B cell (primary cell): ENCODE data around the gene RIBC1. TPM values are rescaled to one million over a fixed set of nuclear protein-coding genes. Genes with fewer than 3 reads are reported as not detected.

ENCODE experiments used
- ATAC-seq: fragments of 200-7000 bp; cut with Tn5 transposase; one replicate; pipeline ENCODE4 v1.10.0; 2021; ENCODE audit warnings: low read depth, mild to moderate bottlenecking, moderate number of reproducible peaks, moderate library complexity
- CTCF ChIA-PET: fragments of 350-600 bp; sonication (Branson Sonifier 250); formaldehyde crosslinking; loops from one replicate; lab custom pipeline; 2021; ENCODE audit warnings: antibody characterized with exemption, inconsistent platforms; lab: Charles Lee
- POLR2A ChIA-PET: fragments of 350-600 bp; sonication (Branson Sonifier 250); formaldehyde crosslinking; loops from one replicate; lab custom pipeline; 2021; ENCODE audit warnings: antibody characterized with exemption; lab: Charles Lee
- DNase-seq: peaks from one replicate; pipeline ENCODE4 v3.0.0; 2013
- H2AFZ ChIP-seq: 2 replicates; pipeline ENCODE4 v1.6.1; 2012; ENCODE audit warnings: mild to moderate bottlenecking, low read depth, low read length; ENCODE audit not compliant: insufficient read depth, poor library complexity, severe bottlenecking
- H3K27ac ChIP-seq, 2 donors: 1 replicate in 1 of 2; 2 replicates in 1 of 2; pipeline ENCODE4 v1.5.1; 2012 to 2013; ENCODE audit warnings: low read length in 2 of 2, mild to moderate bottlenecking in 2 of 2, moderate library complexity in 1 of 2
- H3K27me3 ChIP-seq, 4 experiments: fragments of 200-600 bp in 1 of 4; sonication (generic) in 1 of 4; replicated peaks in 1 of 4; 1 replicate in 2 of 4; 2 replicates in 2 of 4; pipeline versions ENCODE4 v1.6.1 to v1.7.0; 2013 to 2016; ENCODE audit warnings: low read length in 3 of 4, mild to moderate bottlenecking in 2 of 4, mixed read lengths in 1 of 4, moderate library complexity in 1 of 4; ENCODE audit not compliant: insufficient read depth in 4 of 4, control insufficient read depth in 3 of 4; ENCODE audit errors: control extremely low read depth in 1 of 4
- H3K36me3 ChIP-seq, 2 experiments: replicated peaks in 1 of 2; 1 replicate in 1 of 2; 2 replicates in 1 of 2; pipeline versions ENCODE4 v1.6.1 to v1.7.1; 2013; ENCODE audit warnings: low read length in 1 of 2; ENCODE audit not compliant: insufficient read depth in 2 of 2, control insufficient read depth in 1 of 2; ENCODE audit errors: control extremely low read depth in 1 of 2, extremely low read depth in 1 of 2
- H3K4me1 ChIP-seq, 2 donors: fragments of 200-600 bp in 1 of 2; sonication (generic) in 1 of 2; 1 replicate in 1 of 2; 2 replicates in 1 of 2; pipeline versions ENCODE4 v1.5.1 to v1.6.1; 2013 to 2017; ENCODE audit warnings: low read length in 2 of 2; ENCODE audit not compliant: control insufficient read depth in 2 of 2, insufficient read depth in 2 of 2
- H3K4me2 ChIP-seq: replicated peaks from 2 replicates; pipeline ENCODE3; 2012; ENCODE audit warnings: mild to moderate bottlenecking, low read depth, low read length; ENCODE audit not compliant: poor library complexity, severe bottlenecking
- H3K4me3 ChIP-seq, 5 experiments: fragments of 200-600 bp in 1 of 5; sonication (generic) in 1 of 5; 1 replicate in 3 of 5; 2 replicates in 2 of 5; pipeline versions ENCODE4 v1.5.1 to v1.7.0; 2011 to 2016; ENCODE audit warnings: low read length in 4 of 5, mild to moderate bottlenecking in 4 of 5, low read depth in 2 of 5, control low read depth in 1 of 5, moderate library complexity in 1 of 5; ENCODE audit not compliant: insufficient read depth in 1 of 5; ENCODE audit errors: control extremely low read depth in 1 of 5, extremely low read depth in 1 of 5
- H3K79me2 ChIP-seq: fragments of 200-600 bp; sonication (generic); one replicate; pipeline ENCODE4 v1.6.0; 2016; ENCODE audit warnings: low read length; ENCODE audit not compliant: control insufficient read depth, insufficient read depth
- H3K9ac ChIP-seq: fragments of 200-600 bp; sonication (generic); 2 replicates; pipeline ENCODE4 v1.6.1; 2017; ENCODE audit warnings: mild to moderate bottlenecking, low read length, moderate library complexity
- H3K9me3 ChIP-seq, 3 donors: one replicate each; pipeline versions ENCODE4 v1.6.1 to v1.7.1; 2013; ENCODE audit warnings: low read length in 2 of 3; ENCODE audit not compliant: control insufficient read depth in 2 of 3, insufficient read depth in 1 of 3; ENCODE audit errors: control extremely low read depth in 1 of 3
- H4K20me1 ChIP-seq: 2 replicates; pipeline ENCODE4 v1.6.0; 2012; ENCODE audit warnings: mild to moderate bottlenecking, low read length; ENCODE audit not compliant: insufficient read depth, control insufficient read depth, poor library complexity, severe bottlenecking
- H3K27ac Mint-ChIP-seq: one replicate; pipeline ENCODE4 v1.8.0; 2021; ENCODE audit warnings: mixed read lengths
- H3K27me3 Mint-ChIP-seq: one replicate; pipeline ENCODE4 v1.8.0; 2021; ENCODE audit warnings: mixed read lengths
- H3K4me1 Mint-ChIP-seq: one replicate; pipeline ENCODE4 v1.8.0; 2021; ENCODE audit warnings: mixed read lengths
- H3K4me3 Mint-ChIP-seq: one replicate; pipeline ENCODE4 v1.8.0; 2021; ENCODE audit warnings: mixed read lengths
- H3K9me3 Mint-ChIP-seq: one replicate; pipeline ENCODE4 v1.8.0; 2022; ENCODE audit warnings: mixed read lengths; ENCODE audit not compliant: insufficient read depth
- EZH2 ChIP-seq: IDR thresholded peaks from 2 replicates; pipeline ENCODE4 v1.6.1; 2012; ENCODE audit warnings: borderline replicate concordance, low read depth, mild to moderate bottlenecking, moderate library complexity, low read length; ENCODE audit not compliant: insufficient read depth, poor library complexity, severe bottlenecking
- WGBS: methylation state at CpG from one replicate; pipeline ENCODE4 v1.1.5; 2013; ENCODE audit warnings: missing lambda C conversion rate; ENCODE audit not compliant: insufficient coverage; 5-methylcytosine and 5-hydroxymethylcytosine counted together
- intact Hi-C: fragments of 100-400 bp; cut with micrococcal nuclease; formaldehyde crosslinking; loops from one replicate; pipeline ENCODE4 v1.10.0; 2022
- polyA plus RNA-seq: library from polyadenylated mRNA; depleted of rRNA; stranded (reverse); fragments of >200 nt; gene quantifications from 2 replicates; pipeline ENCODE4 v1.2.3, GENCODE V29; 2012
- total RNA-seq, 2 donors: library from RNA; stranded (reverse); fragments of 120-200 nt in 1 of 2; gene quantifications; 1 replicate in 1 of 2; 2 replicates in 1 of 2; pipeline versions ENCODE4 v1.2.3 to v1.2.4, GENCODE V29; 2013 to 2022
- TF ChIP-seq, protein P1 (sequence below): fragments of 200-600 bp; IDR thresholded peaks from one replicate; pipeline ENCODE4 v1.8.0; 2022; ENCODE audit warnings: antibody characterized with exemption, mild to moderate bottlenecking

The RIBC1 gene
- total and polyA plus RNA-seq, 2 donors (not counting 1 experiment from before 2014, with no cell fraction given), result 0.95 to 1.0 TPM

- no peaks in the 10 kb centered on the region for H3K4me1 Mint-ChIP-seq
- H3K27ac Mint-ChIP-seq, result no peak overlapping the region
- ChIA-PET POLR2A (no interaction called here), CTCF (no interaction called here)
- Histone ChIP-seq H3K4me1 (no peaks in the 10 kb centered on the region), H3K79me2 (no peaks in the 10 kb centered on the region), H3K27ac (no peak overlapping the region), H3K27me3 (no peaks in the 10 kb centered on the region), H3K4me3 (no peak overlapping the region), H3K36me3 (peaks cover 11 to 31% of the 10 kb centered on the region in 2 experiments), H3K4me2 (no peak overlapping the region), H2AFZ (no peak overlapping the region), H3K9me3 (no peaks in the 10 kb centered on the region), H4K20me1 (no peaks in the 10 kb centered on the region), H3K9ac (no peak overlapping the region)
- no peak overlapping the region for H3K4me3 Mint-ChIP-seq
- intact Hi-C loops, result no loop called here
- no peaks in the 10 kb centered on the region for H3K9me3 Mint-ChIP-seq
- no peak for TF ChIP-seq EZH2
- TF ChIP-seq, protein P1, sequence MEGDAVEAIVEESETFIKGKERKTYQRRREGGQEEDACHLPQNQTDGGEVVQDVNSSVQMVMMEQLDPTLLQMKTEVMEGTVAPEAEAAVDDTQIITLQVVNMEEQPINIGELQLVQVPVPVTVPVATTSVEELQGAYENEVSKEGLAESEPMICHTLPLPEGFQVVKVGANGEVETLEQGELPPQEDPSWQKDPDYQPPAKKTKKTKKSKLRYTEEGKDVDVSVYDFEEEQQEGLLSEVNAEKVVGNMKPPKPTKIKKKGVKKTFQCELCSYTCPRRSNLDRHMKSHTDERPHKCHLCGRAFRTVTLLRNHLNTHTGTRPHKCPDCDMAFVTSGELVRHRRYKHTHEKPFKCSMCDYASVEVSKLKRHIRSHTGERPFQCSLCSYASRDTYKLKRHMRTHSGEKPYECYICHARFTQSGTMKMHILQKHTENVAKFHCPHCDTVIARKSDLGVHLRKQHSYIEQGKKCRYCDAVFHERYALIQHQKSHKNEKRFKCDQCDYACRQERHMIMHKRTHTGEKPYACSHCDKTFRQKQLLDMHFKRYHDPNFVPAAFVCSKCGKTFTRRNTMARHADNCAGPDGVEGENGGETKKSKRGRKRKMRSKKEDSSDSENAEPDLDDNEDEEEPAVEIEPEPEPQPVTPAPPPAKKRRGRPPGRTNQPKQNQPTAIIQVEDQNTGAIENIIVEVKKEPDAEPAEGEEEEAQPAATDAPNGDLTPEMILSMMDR, result no peak
- DNase-seq, result no peak
- H3K27me3 Mint-ChIP-seq, result no peaks in the 10 kb centered on the region
- WGBS, result no CpG with 5 or more reads among the region's 1 CpG
- no peak for ATAC-seq
Measured at GRCh38 chrX:53398216-53398615, 24.5 kb upstream of the RIBC1 start.

DNA sequence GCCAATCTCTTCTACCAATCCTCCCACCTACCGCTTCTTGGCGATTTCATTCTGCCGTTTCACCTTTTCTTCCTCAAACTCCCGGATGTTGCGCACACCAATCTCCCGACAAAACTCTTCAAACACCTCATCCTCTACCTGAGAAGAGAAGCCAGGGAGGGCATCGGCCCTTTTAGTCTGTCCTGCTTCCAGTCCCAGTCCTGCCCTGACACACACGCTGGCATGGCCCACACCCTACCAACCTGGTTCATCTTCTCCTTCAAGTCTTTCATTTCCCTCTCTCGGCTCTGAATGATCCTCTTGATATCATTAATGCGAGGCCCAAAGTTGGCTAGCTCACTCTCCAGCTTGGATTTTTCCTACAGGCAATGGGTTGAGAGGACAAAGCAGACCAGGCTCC, 19.1 kb upstream of the RIBC1 start:
- no peak overlapping the region for H3K27ac Mint-ChIP-seq
- no peaks in the 10 kb centered on the region for H4K20me1 ChIP-seq
- 100% methylated on average over 2 of the region's 10 CpGs for WGBS
- H3K36me3 ChIP-seq, result peaks cover 8 to 59% of the 10 kb centered on the region in 2 experiments
- no peak for ATAC-seq
- POLR2A ChIA-PET, result no interaction called here
- no peak overlapping the region for H3K9ac ChIP-seq
- CTCF ChIA-PET, result no interaction called here
- H3K27me3 ChIP-seq, result no peaks in the 10 kb centered on the region
- no peaks in the 10 kb centered on the region for H3K27me3 Mint-ChIP-seq
- no peaks in the 10 kb centered on the region for H3K9me3 Mint-ChIP-seq
- no peak for DNase-seq
- no peak overlapping the region for H2AFZ ChIP-seq
- no peaks in the 10 kb centered on the region for H3K79me2 ChIP-seq
- H3K4me1 ChIP-seq, result no peaks in the 10 kb centered on the region
- H3K4me3 Mint-ChIP-seq, result no peak overlapping the region
- H3K4me2 ChIP-seq, result no peak overlapping the region
- H3K4me1 Mint-ChIP-seq, result no peaks in the 10 kb centered on the region
- TF ChIP-seq EZH2, result no peak
- TF ChIP-seq, protein P1, result no peak
- intact Hi-C loops, result no loop called here
- H3K4me3 ChIP-seq, result no peak overlapping the region
- no peak overlapping the region for H3K27ac ChIP-seq
- no peaks in the 10 kb centered on the region for H3K9me3 ChIP-seq
